ENCODE measurements around the gene SPART.
"Not testable (repeated sequence)": the region's sequence is repeated elsewhere in the genome, so short reads cannot be mapped to it uniquely, and the experiment has no call there.

DNA sequence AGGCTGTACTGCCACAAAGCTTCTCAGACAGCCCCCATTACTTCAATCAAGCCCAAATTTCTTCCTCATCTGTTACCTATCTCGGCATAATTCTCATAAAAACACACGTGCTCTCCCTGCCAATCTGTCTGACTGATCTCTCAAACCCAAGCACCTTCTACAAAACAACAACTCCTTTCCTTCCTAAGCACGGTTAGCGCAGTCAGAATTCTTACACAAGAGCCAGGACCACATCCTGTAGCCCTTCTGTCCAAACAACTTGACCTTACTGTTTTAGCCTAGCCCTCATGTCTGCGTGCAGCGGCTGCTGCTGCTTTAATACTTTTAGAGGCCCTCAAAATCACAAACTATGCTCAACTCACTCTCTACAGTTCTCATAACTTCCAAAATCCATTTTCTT, 26.4 kb downstream of the SPART start:
- TF ChIP-seq POLR2A (IDR thresholded peaks at IDR 0.05) = not testable (repeated sequence)
- TF ChIP-seq, protein P1, sequence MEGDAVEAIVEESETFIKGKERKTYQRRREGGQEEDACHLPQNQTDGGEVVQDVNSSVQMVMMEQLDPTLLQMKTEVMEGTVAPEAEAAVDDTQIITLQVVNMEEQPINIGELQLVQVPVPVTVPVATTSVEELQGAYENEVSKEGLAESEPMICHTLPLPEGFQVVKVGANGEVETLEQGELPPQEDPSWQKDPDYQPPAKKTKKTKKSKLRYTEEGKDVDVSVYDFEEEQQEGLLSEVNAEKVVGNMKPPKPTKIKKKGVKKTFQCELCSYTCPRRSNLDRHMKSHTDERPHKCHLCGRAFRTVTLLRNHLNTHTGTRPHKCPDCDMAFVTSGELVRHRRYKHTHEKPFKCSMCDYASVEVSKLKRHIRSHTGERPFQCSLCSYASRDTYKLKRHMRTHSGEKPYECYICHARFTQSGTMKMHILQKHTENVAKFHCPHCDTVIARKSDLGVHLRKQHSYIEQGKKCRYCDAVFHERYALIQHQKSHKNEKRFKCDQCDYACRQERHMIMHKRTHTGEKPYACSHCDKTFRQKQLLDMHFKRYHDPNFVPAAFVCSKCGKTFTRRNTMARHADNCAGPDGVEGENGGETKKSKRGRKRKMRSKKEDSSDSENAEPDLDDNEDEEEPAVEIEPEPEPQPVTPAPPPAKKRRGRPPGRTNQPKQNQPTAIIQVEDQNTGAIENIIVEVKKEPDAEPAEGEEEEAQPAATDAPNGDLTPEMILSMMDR (IDR thresholded peaks at IDR 0.05) = not testable (repeated sequence)
